Body of pancreas (tissue), 4 donors: ENCODE measurements around the gene TFRC.

Experiments
- CTCF ChIP-seq, 7 experiments: fragments of 450-650 bp in 4 of 7; fragments of 200-600 bp in 3 of 7; sonication (generic) in 3 of 7; IDR thresholded peaks; one replicate each; pipeline ENCODE4 v1.5.1; 2016 to 2019; ENCODE audit warnings: antibody characterized with exemption in 7 of 7
- POLR2A ChIP-seq, 3 donors: fragments of 450-650 bp; IDR thresholded peaks; one replicate each; pipeline ENCODE4 v1.6.1; 2016; ENCODE audit warnings: antibody characterized with exemption in 3 of 3, mild to moderate bottlenecking in 2 of 3

GRCh38 chr3:196082619-196082971 is 705 bp upstream of the TFRC start:
- TF ChIP-seq CTCF (IDR thresholded peaks at IDR 0.05) (no peak), POLR2A (IDR thresholded peaks at IDR 0.05) (no peak)
